Activated T-cell treated with anti-CD3 and anti-CD28 coated beads for 1 hour (primary cell): ENCODE data around the gene PLPPR3.

Experiments
- DNase-seq: peaks from one replicate; pipeline ENCODE4 v3.0.0-alpha.2; 2020; ENCODE audit warnings: low read depth

Gene PLPPR3, protein sequence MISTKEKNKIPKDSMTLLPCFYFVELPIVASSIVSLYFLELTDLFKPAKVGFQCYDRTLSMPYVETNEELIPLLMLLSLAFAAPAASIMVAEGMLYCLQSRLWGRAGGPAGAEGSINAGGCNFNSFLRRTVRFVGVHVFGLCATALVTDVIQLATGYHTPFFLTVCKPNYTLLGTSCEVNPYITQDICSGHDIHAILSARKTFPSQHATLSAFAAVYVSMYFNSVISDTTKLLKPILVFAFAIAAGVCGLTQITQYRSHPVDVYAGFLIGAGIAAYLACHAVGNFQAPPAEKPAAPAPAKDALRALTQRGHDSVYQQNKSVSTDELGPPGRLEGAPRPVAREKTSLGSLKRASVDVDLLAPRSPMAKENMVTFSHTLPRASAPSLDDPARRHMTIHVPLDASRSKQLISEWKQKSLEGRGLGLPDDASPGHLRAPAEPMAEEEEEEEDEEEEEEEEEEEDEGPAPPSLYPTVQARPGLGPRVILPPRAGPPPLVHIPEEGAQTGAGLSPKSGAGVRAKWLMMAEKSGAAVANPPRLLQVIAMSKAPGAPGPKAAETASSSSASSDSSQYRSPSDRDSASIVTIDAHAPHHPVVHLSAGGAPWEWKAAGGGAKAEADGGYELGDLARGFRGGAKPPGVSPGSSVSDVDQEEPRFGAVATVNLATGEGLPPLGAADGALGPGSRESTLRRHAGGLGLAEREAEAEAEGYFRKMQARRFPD

DNA sequence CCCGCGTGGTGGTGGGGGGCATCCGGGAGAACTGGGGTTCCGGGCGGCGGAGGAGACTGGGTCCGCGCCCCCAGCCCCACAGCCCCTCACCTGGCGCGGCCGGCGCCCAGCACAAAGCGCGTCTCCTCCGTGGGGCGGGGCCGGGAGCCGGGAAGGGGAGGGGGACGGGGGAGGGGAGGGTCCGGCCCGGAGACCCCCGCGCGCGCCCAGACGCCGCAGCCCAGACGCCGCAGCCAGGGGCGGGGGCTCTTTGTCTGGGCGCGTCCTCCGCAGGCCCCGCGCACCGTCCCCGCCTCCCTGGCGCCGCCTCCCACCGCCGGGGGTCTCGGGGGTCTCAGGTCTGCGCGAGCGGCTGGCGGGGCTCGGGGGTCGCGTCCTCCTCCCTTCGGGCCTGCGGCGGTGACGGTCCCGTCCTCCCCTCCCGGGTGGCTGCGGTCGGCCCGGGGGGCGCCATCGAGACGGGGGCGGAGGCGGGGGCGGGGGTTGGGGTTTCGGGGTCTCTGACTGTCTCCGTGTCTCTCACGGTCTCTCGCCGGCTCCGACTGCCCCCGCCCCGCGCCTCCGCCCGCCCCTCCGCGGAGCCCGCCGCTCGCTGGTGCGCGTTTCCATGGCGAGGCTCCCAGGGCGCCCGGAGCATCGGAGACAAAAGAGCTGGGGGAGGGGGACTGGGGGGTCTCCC is at the start of gene PLPPR3:
PLPPR3 (minus strand) TSS at position 131 of the 679 bp plus-strand sequence. CDS start 396 bp downstream, outside the sequence.
- DNase-seq: no peak

DNA sequence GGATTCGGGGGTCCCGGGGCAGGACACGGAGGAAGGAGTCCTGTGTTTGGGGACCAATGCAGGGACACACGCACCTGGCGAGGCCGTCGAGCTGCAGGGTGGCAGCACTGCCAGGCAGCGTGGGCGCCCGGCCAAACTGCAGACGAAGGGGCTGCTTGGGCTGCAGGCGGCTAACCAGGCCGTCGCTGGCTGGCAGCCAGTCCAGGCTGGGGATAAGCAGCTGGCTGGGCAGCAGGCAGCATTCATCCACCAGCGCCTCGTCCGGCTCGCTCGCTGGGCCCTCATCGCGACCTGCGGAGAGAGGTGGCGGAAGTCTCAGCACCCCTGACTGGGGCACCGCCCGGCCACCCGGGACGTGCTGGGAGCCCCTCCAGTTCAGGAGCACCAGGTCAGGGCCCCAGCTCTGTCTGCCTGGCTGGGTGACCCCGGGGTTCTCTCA is 49.2 kb upstream of the PLPPR3 start:
- DNase-seq: no peak

DNA sequence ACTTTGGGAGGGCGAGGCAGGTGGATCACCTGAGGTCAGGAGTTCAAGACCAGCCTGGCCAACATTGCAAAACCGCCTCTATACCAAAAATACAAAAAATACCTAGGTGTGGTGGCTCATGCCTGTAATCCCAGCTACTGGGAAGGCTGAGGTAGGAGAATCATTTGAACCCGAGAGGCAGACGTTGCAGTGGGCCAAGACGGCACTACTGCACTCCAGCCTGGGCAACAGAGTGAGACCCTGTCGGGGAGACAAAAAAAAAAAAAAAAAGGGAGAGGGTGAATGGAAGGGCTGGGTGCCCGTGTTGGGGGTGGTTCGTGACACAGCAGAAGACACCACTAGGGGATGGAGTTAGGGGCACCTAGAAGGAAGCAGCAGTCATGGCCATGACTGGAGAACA is 48.6 kb upstream of the PLPPR3 start:
- no peak for DNase-seq

DNA sequence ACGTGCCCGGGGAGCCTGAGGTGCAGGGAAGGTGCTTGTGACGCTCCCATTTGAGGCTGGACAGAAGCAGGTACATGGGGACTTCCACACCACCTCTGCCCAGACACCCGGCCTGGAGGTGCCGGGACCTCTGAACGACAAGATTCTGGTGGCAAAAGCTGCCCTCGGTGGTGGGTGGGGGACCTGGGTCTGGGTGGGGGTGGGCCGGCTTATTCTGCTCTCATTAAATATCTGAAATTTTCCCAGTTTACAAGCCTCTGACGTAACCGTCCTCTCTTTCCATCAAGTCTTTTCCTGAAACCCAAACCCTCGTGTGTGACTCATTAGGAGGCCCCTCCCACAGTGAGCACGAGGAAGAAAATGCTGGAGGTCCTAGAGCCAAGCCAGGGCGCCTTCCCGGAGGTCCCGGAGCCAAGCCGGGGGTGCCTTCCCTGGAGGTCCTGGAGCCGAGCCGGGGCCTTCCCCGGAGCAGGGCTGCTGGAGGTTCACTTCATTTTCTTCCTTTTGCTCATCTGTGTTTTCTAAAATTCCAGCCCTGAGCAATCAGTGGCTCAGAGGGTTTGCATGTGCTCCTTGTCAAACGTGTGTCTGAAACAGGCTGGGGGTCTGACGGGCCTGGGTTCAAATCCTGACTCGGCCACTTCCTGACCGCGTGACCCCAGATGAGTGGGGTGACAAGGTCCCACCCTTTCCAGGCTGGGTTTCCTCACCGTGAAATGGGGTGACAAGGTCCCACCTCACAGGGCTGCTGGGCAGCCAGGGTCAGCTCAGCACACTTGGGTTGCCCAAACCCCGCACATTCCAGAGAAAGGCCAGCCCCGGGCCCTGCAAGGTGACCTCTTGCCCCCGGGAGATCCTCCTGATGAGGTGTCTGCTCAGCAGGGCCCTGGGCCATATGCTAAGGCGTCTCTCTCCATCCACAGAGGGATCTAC is 47.8 kb upstream of the PLPPR3 start:
- DNase-seq: no peak

DNA sequence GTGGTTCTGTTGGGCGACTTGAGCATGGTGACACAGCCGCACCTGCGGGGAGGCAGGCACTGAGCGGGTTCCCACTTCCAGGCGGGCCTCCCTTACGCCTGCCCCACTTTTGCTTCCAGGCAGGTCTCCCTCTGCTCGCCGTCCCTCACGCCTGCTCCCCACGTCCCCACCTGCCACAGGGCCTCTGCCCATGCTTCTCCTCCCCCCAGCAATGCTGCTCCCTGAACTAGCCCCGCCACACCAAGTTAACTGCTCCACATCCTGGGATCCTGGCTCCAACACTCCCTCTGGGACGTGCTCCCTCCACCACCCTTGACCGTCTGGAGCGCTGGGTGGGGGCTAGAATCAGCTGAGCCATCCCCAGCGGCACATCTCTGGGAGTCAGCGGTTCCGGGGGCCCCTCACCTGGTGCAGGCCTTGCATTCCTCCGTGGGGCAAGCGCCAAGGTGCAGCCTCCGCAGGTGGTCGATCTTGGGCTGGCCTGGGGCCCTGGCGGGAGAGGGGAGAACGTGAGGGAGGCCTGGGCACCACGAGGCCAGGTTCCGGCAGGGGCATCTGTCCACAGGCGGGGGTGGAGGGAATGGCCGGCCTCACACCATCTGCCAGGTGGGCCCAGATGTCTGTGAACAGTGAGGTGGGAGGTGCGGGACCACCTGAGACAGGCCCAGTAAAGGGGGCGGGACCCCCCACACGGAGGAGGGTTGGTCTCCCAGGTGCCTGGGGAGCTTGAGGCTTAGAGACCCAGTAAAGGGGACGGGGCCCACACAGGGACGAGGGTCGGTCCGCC is 46.9 kb upstream of the PLPPR3 start:
- no peak for DNase-seq

DNA sequence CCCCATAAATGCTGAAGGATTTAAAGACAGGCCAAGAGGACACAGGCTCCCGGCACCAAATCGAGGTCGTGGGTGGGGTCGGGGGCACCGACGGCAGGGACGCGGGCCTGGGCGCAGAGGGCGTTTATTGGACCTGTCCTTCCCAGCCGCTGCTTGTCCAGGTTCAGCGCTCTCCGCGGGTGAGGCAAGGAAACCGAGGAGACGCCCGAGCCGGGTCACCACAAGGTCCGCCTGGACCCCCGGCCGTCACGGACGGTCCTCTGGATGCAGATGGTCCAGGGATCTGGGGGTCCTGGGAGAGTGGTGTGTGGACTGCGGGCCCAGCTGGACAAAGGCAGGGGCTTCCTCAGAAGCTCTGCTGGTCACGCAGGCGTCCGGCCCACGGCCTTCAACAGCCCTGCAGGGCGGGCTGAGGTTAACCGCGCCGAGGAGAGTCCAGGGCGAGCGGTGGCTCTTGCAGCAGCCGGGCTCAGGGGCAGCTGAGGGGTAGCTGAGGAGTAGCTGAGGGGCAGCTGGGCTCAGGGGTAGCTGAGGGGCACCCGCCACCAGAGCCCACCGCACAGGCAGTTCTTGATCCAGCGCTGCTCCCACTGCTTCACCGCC is 46.2 kb upstream of the PLPPR3 start:
- no peak for DNase-seq

DNA sequence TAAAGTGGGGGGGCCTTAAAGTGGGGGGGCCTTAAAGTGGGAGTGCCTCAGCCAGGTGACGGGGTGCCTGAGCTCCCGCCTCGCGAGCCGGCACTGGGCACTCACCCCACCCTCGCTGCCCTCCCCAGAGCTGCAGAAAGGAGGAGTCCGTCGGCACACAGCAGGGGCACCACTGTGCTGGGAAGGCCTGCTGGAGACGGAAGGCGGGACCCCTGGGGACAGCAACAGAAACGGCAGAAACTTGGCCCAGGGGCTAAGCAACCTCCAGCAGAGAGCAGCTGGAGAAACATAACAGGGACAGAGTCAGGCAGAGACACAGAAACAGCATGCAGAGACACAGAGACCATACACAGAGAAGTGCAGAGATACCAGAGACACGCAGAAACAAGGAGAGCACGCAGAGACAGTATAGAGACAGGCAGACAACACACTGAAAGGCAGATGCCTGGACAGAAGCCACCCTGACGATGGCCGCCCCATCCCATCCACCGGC is 45.6 kb upstream of the PLPPR3 start:
- DNase-seq: no peak

DNA sequence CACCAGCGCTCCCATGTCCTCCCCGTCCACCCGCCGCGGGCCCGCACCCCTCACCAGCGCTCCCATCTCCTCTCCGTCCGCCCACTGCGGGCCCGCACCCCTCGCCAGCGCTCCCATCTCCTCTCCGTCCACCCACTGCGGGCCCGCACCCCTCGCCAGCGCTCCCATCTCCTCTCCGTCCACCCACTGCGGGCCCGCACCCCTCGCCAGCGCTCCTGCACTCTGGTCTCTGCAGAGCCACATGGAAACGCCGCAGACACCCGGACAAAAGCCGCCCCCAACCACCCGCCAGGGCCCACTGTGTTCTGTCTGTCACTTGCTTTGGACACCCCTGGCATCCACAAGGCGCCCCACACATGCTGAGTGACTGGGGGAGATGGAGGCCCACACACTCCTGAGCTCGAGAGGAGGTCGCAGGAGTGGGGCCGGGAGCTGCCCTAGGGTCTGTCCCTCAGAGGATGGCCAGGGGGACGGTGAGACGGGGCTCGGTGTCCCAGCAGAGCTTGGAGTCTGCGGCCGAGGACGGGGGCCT is 45.1 kb upstream of the PLPPR3 start:
- DNase-seq: no peak

DNA sequence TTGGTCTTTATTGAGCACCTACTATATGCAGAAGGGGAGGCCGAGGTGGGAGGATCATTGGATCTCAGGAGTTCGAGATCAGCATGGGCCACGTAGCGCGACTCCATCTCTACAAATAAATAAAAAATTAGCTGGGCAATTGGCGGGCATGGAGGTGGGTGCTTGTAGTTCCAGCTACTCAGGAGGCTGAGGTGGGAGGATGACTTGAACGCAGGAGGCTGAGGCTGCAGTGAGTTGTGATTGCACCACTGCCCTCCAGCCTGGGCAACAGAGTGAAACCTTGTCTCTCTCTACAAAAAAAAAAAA is 41.5 kb upstream of the PLPPR3 start:
- DNase-seq: no peak

DNA sequence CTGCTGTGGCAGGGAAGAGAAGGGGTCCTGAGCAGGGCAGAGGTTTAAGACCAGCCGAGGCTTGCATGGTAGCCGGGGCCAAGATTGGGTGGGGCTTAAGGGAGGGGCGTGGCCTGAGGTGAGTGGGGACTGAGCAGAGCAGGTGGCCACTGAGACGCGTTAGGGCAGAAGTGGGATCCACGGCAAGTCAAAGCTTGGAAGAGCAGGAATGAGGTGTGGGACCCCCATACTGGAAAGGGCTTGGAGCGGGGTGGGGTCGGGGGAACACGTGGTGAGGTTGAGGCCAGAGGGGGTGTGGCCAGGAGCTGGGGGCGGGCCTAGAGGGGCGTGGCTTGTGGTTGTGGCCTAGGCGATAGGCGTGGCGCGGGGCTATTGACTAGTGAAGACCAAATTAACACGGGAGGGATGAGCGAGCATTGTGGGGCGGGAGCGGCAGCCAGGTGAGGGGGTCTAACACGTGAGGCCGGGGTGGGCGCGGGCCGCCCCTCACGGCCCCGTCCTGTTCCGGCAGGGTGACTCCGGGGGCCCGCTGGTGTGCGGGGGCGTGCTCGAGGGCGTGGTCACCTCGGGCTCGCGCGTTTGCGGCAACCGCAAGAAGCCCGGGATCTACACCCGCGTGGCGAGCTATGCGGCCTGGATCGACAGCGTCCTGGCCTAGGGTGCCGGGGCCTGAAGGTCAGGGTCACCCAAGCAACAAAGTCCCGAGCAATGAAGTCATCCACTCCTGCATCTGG is 41.0 kb upstream of the PLPPR3 start:
- peak; percentile 74 for DNase-seq

DNA sequence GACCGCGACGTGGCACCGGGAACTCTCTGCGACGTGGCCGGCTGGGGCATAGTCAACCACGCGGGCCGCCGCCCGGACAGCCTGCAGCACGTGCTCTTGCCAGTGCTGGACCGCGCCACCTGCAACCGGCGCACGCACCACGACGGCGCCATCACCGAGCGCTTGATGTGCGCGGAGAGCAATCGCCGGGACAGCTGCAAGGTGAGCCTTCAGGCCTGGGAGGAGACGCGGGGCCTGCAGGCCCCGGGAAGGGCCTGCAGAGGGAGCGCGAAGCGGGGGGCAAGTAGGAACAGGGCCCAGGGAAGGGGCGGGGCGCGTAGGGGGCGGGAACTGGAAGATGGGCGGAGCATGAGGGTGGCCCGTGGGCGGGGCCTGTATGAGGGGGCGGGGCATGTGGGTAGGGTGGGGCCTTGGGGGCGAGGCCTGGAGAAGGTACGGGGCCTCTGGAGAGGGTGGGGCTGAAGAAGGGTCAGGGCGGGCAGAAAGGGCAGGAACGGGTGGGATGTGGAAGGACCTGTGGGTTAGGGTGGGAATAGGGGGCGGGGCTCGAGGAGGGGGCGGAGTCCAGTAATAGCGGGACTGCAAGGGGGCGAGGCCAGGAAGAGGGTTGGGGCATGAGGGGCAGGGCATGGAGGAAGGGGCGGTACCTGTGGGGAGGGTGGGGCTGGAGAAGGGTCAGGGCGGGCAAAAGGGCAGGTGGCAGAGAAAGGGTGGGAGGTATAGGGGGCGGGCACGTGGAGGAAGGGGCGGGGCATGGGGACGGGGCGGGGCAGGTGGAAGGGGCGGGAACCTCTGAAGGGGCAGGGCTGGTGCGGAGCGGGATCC is 40.2 kb upstream of the PLPPR3 start:
- peak; percentile 66 for DNase-seq

DNA sequence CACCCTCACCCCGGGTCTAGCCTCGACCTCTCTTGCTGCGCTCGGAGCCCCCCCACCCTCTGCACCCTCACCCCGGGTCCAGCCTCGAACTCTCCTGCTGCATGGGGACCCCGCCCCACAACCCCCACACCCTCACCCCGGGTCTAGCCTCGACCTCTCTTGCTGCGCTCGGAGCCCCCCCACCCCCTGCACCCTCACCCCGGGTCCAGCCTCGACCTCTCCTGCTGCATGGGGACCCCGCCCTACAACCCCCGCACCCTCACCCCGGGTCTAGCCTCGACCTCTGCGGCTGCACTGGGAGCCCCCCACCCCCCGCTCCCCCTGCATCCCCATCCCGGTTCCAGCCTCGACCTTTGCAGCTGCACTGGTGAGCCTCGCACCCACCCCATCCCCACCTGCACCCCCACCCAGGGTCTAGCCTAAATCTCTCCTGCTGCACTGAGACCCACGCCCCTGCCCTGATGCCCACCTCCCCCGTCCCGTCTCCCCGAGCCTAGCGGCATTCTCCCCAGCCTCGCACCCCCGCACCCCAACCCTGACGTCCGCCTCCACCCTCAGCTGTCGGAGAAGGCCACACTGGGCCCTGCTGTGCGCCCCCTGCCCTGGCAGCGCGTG is 39.5 kb upstream of the PLPPR3 start:
- no peak for DNase-seq

DNA sequence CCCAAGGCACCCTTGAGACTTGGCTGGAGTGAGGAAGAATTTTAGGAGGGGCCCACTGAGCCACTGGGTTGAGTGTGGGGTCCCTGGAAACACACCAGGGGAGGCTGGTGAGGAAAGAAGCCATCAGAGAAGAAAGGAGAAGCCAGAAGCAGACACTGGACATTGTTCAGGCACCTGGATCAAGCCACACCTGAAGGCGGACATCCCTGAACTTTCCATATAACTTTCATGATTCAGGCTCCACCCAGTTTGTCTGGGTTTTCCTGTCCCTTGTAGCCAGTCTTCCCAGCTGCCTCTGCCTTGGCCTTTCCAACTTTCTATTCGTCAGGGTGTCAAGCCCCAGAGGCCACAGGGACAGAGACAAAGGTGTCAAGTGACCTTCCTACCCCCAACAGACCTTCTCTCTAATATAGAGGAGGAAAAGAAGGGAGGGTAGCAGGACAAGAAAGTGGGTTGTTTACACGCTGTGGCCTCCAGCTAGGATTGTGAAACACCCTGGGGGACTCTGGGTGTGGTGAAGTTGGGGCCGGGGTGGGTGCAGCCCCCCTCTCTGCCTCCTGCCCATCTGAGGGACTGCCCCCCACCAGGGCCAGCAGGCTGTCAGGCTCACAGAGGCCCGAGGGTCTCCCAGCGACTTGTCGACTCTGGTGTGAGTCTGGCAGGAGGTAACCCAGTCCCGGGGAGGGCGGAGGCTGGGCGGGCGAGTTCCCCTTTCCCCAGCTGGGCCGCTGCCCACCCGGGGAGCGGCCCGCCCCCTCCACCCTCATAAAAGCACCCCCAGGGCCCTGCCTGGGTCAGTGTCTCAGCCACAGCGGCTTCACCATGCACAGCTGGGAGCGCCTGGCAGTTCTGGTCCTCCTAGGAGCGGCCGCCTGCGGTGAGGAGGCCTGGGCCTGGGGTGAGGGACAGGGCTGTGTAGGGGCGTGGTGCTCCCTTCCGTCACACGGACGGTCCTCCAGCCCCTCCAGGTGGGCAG is 37.4 kb upstream of the PLPPR3 start, which contains the start of gene CFD:
CFD (plus strand) TSS at position 797 of the 976 bp plus-strand sequence; CDS start at position 823, 26 bp downstream.
- no peak for DNase-seq

DNA sequence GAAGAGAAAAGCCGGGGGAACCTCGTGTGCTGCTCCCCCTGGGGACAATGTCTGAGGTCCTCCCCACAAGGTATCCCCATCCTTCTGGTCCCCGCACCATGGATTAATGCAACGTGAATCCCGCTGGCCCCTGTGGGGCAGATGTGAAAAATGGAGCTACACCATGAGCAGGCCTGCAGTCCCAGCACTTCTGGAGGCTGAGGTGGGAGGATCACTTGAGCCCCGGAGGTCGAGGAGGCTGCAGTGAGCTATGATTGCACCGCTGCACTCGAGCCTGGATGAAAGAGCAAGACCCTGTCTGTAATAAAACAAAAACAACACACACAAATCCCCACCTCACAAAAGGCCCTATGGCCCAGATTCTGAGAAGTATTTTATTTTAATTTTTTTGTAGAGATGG is 36.5 kb upstream of the PLPPR3 start:
- no peak for DNase-seq

DNA sequence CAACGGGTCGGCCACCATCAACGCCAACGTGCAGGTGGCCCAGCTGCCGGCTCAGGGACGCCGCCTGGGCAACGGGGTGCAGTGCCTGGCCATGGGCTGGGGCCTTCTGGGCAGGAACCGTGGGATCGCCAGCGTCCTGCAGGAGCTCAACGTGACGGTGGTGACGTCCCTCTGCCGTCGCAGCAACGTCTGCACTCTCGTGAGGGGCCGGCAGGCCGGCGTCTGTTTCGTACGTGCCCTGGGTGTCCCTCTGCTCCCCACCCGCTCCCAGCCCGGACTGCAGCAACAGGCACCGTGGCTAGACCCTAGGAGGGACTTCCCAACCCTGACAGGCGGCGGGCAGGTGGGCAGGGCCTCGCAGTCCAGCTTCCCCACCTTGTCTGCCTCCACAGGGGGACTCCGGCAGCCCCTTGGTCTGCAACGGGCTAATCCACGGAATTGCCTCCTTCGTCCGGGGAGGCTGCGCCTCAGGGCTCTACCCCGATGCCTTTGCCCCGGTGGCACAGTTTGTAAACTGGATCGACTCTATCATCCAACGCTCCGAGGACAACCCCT is 33.9 kb upstream of the PLPPR3 start:
- DNase-seq: no peak

DNA sequence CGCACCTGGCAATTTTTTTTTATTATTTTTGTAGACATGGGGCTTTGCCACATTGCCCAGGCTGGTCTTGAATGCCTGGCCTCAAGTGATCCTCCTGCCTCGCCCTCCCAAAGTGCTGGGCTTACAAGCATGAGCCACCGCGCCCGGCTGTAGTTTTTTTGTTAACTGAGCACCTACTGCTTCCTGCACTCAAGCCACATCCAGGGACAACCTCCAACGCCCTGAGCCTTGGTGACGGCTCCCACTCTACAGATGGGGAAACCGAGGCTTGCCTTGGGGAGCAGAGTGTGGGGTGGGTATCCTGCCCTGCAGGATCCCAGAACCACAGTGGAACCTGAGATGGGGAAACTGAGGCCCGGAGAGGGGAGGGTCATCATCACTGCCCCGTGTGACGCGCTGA is 33.4 kb upstream of the PLPPR3 start:
- no peak for DNase-seq
